IMR-90 (cell line): ENCODE data around the gene FMR1.

Experiments
- CEBPB ChIP-seq: IDR thresholded peaks from 2 replicates; pipeline ENCODE4 v1.6.1; 2012; ENCODE audit warnings: low read depth, low read length, improper control_type of control experiment
- MAFK ChIP-seq: IDR thresholded peaks from 2 replicates; pipeline ENCODE4 v1.6.1; 2012; ENCODE audit warnings: low read depth, low read length, improper control_type of control experiment
- MAZ ChIP-seq: IDR thresholded peaks from 2 replicates; pipeline ENCODE4 v1.6.1; 2012; ENCODE audit warnings: low read depth, mild to moderate bottlenecking, low read length, improper control_type of control experiment, moderate library complexity, borderline replicate concordance
- NFE2L2 ChIP-seq: fragments of 150-350 bp; IDR thresholded peaks from 2 replicates; pipeline ENCODE4 v1.6.1; 2016; ENCODE audit warnings: low read depth, mild to moderate bottlenecking, low read length
- POLR2A ChIP-seq: IDR thresholded peaks from 2 replicates; pipeline ENCODE4 v1.6.1; 2012; ENCODE audit warnings: mild to moderate bottlenecking, low read depth, low read length
- RAD21 ChIP-seq: IDR thresholded peaks from 2 replicates; pipeline ENCODE4 v1.6.1; 2012; ENCODE audit warnings: low read length, improper control_type of control experiment
- RCOR1 ChIP-seq: IDR thresholded peaks from 2 replicates; pipeline ENCODE4 v1.6.1; 2012; ENCODE audit warnings: mild to moderate bottlenecking, low read length, improper control_type of control experiment; ENCODE audit not compliant: insufficient replicate concordance
- RFX5 ChIP-seq: IDR thresholded peaks from 2 replicates; pipeline ENCODE4 v1.8.0; 2012; ENCODE audit warnings: low read depth, mild to moderate bottlenecking, low read length, moderate library complexity
- TF ChIP-seq, protein P1 (sequence below): conservative IDR thresholded peaks from 2 replicates; pipeline ENCODE4 v1.5.1; 2012; ENCODE audit warnings: mild to moderate bottlenecking, low read depth, low read length, improper control_type of control experiment

DNA sequence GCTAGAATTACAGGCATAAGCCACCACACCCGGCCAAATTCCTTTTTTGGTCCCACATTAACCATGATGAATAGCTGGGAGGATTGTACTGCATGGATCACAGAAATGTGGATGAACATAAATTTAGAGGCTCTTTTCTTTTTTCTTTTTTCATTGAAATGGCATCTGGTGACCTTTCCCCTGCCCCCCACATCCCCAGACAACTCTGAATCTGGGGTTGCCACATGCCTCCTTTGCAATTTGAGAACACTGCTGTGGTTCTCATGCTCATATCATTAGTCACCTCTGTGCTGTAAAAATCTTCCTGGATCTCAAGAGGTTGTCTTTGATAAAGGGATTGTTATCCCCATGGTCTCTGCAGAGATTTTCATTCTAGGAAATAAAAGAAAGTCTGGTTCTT is 46.6 kb downstream of the FMR1 start:
- TF ChIP-seq POLR2A (no peak), RFX5 (no peak), RCOR1 (no peak), CEBPB (peak; percentile 41; the same call in 1 of the 2 replicates), NFE2L2 (no peak), RAD21 (no peak), MAFK (no peak), MAZ (no peak)
- TF ChIP-seq, protein P1, sequence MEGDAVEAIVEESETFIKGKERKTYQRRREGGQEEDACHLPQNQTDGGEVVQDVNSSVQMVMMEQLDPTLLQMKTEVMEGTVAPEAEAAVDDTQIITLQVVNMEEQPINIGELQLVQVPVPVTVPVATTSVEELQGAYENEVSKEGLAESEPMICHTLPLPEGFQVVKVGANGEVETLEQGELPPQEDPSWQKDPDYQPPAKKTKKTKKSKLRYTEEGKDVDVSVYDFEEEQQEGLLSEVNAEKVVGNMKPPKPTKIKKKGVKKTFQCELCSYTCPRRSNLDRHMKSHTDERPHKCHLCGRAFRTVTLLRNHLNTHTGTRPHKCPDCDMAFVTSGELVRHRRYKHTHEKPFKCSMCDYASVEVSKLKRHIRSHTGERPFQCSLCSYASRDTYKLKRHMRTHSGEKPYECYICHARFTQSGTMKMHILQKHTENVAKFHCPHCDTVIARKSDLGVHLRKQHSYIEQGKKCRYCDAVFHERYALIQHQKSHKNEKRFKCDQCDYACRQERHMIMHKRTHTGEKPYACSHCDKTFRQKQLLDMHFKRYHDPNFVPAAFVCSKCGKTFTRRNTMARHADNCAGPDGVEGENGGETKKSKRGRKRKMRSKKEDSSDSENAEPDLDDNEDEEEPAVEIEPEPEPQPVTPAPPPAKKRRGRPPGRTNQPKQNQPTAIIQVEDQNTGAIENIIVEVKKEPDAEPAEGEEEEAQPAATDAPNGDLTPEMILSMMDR: no peak
